Right lobe of liver (tissue), 4 donors: ENCODE data around the gene SENP7.

ENCODE experiments used
- POLR2A ChIP-seq: fragments of 450-650 bp; IDR thresholded peaks from one replicate; pipeline ENCODE4 v1.6.1; 2017; ENCODE audit warnings: antibody characterized with exemption, mild to moderate bottlenecking
- TF ChIP-seq, protein P1 (sequence below), 4 donors: fragments of 200-600 bp in 3 of 4; fragments of 450-650 bp in 1 of 4; IDR thresholded peaks; one replicate each; pipeline versions ENCODE4 v1.5.1 to v1.8.0; 2016 to 2022; ENCODE audit warnings: antibody characterized with exemption in 4 of 4, mild to moderate bottlenecking in 2 of 4
- donor health status: DM: no; HTN: no; CAD: no.
- donor health status: DM: no; HTN: no; CAD: no.
- donor health status: DM: no; HTN: yes; CAD: no.

DNA sequence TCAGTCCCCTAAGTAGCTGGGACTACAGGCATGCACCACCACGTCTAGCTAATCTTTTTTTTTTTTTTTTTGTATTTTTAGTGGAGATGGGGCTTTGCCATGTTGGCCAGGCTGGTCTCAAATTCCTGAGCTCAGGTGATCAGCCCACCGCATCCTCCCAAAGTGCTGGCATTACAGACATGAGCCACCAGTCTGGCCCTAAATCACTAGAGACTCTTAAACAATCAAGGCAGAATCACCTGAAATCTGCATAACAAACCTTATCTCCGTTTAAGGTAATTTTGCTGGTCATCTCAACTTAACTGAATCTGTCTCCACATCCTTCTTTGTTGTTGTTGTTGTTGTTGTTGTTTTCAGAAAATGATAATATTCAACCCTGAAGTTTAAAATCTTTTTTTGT is 43.1 kb upstream of the SENP7 start:
- TF ChIP-seq, protein P1, sequence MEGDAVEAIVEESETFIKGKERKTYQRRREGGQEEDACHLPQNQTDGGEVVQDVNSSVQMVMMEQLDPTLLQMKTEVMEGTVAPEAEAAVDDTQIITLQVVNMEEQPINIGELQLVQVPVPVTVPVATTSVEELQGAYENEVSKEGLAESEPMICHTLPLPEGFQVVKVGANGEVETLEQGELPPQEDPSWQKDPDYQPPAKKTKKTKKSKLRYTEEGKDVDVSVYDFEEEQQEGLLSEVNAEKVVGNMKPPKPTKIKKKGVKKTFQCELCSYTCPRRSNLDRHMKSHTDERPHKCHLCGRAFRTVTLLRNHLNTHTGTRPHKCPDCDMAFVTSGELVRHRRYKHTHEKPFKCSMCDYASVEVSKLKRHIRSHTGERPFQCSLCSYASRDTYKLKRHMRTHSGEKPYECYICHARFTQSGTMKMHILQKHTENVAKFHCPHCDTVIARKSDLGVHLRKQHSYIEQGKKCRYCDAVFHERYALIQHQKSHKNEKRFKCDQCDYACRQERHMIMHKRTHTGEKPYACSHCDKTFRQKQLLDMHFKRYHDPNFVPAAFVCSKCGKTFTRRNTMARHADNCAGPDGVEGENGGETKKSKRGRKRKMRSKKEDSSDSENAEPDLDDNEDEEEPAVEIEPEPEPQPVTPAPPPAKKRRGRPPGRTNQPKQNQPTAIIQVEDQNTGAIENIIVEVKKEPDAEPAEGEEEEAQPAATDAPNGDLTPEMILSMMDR (IDR thresholded peaks at IDR 0.05), result no peak
- TF ChIP-seq POLR2A, result no peak
